Right ventricle myocardium inferior (tissue), 1 donor: ENCODE data around the gene TNFRSF8. TPM values are rescaled to one million over a fixed set of nuclear protein-coding genes. Genes with fewer than 3 reads are reported as not detected.
"Not testable (repeated sequence)": the region's sequence is repeated elsewhere in the genome, so short reads cannot be mapped to it uniquely, and the experiment has no call there.

Experiments
- ATAC-seq: fragments of 200-7000 bp; cut with Tn5 transposase; one replicate; pipeline ENCODE4 v1.9.1; 2020; ENCODE audit warnings: mild to moderate bottlenecking, moderate library complexity
- DNase-seq: peaks from one replicate; pipeline ENCODE4 v3.0.0; 2021; ENCODE audit errors: missing footprints
- intact Hi-C: fragments of 100-400 bp; cut with DNase I; formaldehyde crosslinking; loops from one replicate; pipeline ENCODE4 v1.11.0; 2022
- long read RNA-seq: library from polyadenylated mRNA; unstranded; transcript quantifications from one replicate; pipeline ENCODE4 v2.0.0, GENCODE V29; 2021
- total RNA-seq: library from RNA; stranded (reverse); fragmentation: NEBNext Ultra II Directional; extraction: Animal tissue kit (Norgen Biotek cat#: 25700); gene quantifications from one replicate; pipeline ENCODE4 v1.2.1, GENCODE V29; 2021
- donor health status: DM: no; HTN: yes; CAD: no; lungs with severe emphysema.

TNFRSF8 gene
- total RNA-seq, result 0.92 TPM
- long read RNA-seq, partial matches to known transcripts, result 0 of 2 reads
- long read RNA-seq, other reads (novel, unspliced or antisense), result 0 of 2 reads

DNA sequence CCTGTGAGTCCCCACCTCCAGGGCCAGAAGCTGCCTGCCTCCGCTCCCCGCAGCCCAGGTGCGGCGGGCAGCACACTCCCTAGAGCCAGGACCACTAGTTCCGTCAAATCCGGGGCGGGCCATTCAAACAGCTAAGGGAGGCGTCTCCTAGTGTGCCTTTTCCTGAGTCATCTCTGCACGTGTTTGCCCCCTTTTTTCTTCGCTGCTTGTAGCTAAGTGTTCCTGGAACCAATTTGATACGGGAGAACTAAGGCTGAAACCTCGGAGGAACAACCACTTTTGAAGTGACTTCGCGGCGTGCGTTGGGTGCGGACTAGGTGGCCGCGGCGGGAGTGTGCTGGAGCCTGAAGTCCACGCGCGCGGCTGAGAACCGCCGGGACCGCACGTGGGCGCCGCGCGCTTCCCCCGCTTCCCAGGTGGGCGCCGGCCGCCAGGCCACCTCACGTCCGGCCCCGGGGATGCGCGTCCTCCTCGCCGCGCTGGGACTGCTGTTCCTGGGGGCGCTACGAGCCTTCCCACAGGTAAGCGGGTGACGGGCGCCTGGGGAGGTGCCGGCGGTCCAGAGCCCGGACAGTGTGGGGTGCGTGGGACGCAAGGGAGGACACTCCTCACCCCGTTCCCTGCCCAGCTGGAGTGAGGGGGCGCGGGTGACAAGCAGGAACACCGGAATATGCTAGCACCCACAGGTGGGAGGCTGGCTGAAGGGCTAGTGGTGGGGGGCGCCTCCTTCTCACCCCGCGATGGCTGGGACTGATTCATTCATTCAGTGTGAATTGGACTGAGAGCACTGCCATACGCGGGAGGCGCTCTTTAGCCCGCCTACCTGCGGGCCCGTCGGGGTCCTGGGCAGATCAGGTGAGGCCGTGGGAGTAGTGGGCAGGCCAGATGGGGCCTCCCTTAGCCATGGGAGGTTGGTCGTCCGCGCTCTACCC, at the start of gene TNFRSF8:
TSS of gene TNFRSF8 (plus strand) at position 163 of the 932 bp plus-strand sequence. CDS start at position 459, 296 bp downstream.
- intact Hi-C loops, result no loop called here
- DNase-seq (no peak), ATAC-seq (no peak)

DNA sequence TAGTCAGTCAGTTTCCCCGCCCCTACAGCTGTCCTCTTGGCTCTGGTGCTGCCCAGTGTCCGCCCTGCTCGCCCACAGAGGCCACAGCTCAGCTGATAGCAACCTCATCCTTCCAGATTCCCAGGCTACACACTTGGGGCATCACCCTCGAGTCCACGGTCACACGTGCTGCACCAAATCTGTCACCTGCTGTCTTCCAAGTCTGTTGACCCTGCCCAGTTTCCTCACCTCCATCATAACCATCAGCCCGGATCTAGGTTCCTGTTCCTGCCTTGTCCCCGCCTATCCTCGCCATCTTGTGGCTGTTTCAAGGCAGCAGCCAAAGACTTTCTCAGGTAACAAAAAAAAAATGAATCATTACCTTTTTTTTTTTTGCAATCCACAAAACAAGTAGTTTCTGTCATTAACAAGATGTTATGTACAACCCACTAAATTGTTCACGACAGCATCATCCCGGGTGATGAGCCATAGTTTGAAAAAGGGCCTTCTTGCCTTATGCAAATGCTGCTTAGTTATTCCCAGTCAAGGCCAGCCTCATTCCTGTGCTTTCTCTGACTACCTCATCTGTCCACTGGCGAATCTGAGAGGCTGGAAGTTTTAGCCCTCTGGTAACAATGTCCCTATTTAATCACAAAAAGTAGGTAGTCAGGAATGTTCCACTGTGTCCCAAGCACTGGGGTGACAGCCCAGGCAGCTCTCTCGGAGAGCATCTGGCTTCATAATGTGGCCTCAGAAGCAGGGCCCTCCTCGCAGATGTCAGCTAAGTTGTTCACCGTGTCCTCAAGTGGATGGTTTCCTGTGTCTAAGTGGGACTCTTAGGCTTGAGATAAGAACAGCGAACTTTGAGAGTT, 48.7 kb upstream of the TNFRSF8 start:
- DNase-seq, result no peak
- ATAC-seq, result no peak
- intact Hi-C loops, result no loop called here

- DNase-seq (no peak), ATAC-seq (no peak)
- intact Hi-C loops, result loop anchor here (5.0 kb wide), 1 partner anchor 33 kb away; the partner anchor contains the start of gene MFN2
Observed at GRCh38 chr1:12015001-12015491, 48.1 kb upstream of the TNFRSF8 start.

DNA sequence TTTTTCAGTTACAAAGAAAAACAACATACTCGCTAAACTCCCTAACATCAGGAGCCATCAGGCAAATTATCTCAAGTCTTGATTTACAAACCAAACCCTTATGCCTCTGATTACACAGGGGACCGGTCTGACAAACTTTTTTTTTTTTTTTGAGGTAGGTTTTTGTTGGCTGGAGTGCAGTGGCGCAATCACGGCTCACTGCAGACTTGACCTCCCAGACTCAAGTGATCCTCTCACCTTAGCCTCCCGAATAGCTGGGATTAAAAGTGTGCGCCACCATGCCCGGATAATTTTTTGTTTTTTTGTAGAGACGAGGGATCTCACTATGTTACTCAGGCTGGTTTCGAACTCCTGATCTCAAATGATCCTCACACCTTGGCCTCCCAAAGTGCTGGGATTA, 47.6 kb upstream of the TNFRSF8 start:
- ATAC-seq, result no peak
- intact Hi-C loops, result loop anchor here (5.0 kb wide), 1 partner anchor 33 kb away; the partner anchor contains the start of gene MFN2

DNA sequence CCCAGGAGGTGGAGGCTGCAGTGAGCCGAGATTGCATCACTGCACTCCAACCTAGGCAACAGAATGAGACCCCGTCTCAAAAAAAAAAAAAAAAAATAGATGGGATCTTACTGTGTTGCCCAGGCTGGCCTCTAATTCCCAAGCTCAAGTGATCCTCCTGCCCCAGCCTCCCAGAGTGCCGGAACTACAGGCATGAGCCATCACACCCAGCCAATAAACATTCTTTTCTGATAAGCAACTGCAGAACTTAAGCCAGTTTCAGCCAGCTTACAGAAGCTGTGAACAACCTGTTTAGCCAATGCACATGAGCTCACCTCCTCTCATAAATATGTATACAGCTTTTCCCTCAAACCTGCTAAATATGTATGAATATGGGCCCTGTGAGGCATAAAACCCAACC, 46.9 kb upstream of the TNFRSF8 start:
- intact Hi-C loops, result loop anchor here (5.0 kb wide), 1 partner anchor 34 kb away; the partner anchor contains the start of gene MFN2
- DNase-seq (no peak), ATAC-seq (no peak)

More for the DNA sequence above, 47.6 kb upstream of the TNFRSF8 start:
- no peak for DNase-seq

GRCh38 chr1:12019858-12020509, 43.1 kb upstream of the TNFRSF8 start:
- intact Hi-C loops, result loop anchor here (5.0 kb wide), 1 partner anchor 38 kb away; the partner anchor contains the start of gene MFN2
- no peak for DNase-seq
- peak; percentile 6 for ATAC-seq

GRCh38 chr1:12021616-12022015, 41.5 kb upstream of the TNFRSF8 start:
- ATAC-seq, result no peak
- peak; percentile 41 for DNase-seq
- intact Hi-C loops, result no loop called here

GRCh38 chr1:12022036-12022435, 41.1 kb upstream of the TNFRSF8 start:
- DNase-seq (no peak), ATAC-seq (no peak)
- intact Hi-C loops, result no loop called here

GRCh38 chr1:12026586-12026985, 36.5 kb upstream of the TNFRSF8 start:
- intact Hi-C loops, result no loop called here
- DNase-seq, result no peak
- no peak for ATAC-seq

GRCh38 chr1:12028248-12028647, 34.9 kb upstream of the TNFRSF8 start:
- ATAC-seq (no peak), DNase-seq (no peak)
- intact Hi-C loops, result no loop called here

- intact Hi-C loops, result no loop called here
- ATAC-seq (no peak), DNase-seq (no peak)
Observed at GRCh38 chr1:12028957-12029511, 34.1 kb upstream of the TNFRSF8 start.

- DNase-seq, result no peak
- no peak for ATAC-seq
- intact Hi-C loops, result loop anchor here (10.0 kb wide), 1 partner anchor 195 kb away; no protein-coding TSS in a partner anchor
Observed at GRCh38 chr1:12029720-12030339, 33.3 kb upstream of the TNFRSF8 start.

- DNase-seq (no peak), ATAC-seq (peak; percentile 62)
- intact Hi-C loops, result loop anchor here (10.0 kb wide), 1 partner anchor 197 kb away; no protein-coding TSS in a partner anchor
Observed at GRCh38 chr1:12031039-12031980, 31.8 kb upstream of the TNFRSF8 start.

GRCh38 chr1:12032161-12032621, 30.9 kb upstream of the TNFRSF8 start:
- DNase-seq (no peak), ATAC-seq (no peak)
- intact Hi-C loops, result loop anchor here (10.0 kb wide), 1 partner anchor 197 kb away; no protein-coding TSS in a partner anchor

DNA sequence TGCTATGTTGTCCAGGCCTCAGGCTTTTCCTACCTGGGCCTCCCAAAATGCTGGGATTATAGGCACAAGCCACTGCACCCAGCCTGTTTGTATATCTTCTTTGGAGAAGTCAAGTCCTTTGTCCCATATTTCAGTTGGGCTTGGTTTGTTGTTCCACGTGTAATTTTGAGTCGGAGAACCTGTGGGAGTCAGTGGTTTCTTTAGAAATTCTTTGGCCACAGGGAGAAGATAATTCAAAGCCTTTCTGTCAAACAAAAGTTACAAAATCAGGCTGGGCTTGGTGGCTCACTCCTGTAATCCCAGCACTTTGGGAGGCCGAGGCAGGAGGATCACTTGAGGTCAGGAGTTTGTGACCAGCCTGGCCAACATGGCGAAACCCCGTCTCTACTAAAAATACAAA, 29.7 kb upstream of the TNFRSF8 start:
- intact Hi-C loops, result loop anchor here (10.0 kb wide), 1 partner anchor 199 kb away; no protein-coding TSS in a partner anchor
- ATAC-seq, DNase-seq: not testable (repeated sequence)

- intact Hi-C loops, result loop anchor here (10.0 kb wide), 1 partner anchor 200 kb away; no protein-coding TSS in a partner anchor
- ATAC-seq (no peak), DNase-seq (no peak)
Observed at GRCh38 chr1:12034381-12034801, 28.7 kb upstream of the TNFRSF8 start.
